ENCODE results near the gene MPHOSPH9.

- no peak for TF ChIP-seq CTCF (IDR thresholded peaks at IDR 0.05)
- TF ChIP-seq POLR2A (IDR thresholded peaks at IDR 0.05): no peak
Measured at GRCh38 chr12:123139926-123140675, 92.8 kb downstream of the MPHOSPH9 start.

Data from uterus (tissue), 2 donors.